ENCODE results near the gene EPS8L1. TPM values are rescaled to one million over a fixed set of nuclear protein-coding genes. Genes with fewer than 3 reads are reported as not detected.
"Not testable (repeated sequence)": the region's sequence is repeated elsewhere in the genome, so short reads cannot be mapped to it uniquely, and the experiment has no call there.

The EPS8L1 gene
- total RNA-seq, 2 donors from 2014 or later: 0.38 to 2.1 TPM

GRCh38 chr19:55091126-55091910, 15.6 kb downstream of the EPS8L1 start:
- intact Hi-C loops (cut with DNase I): no loop called here
- no peak for DNase-seq (ENCODE audit: low spot score)

GRCh38 chr19:55091955-55092354, 16.3 kb downstream of the EPS8L1 start:
- DNase-seq (ENCODE audit: low spot score): no peak
- intact Hi-C loops (cut with DNase I): no loop called here

GRCh38 chr19:55092423-55093318, 17.0 kb downstream of the EPS8L1 start:
- intact Hi-C loops (cut with DNase I): no loop called here
- DNase-seq (ENCODE audit: low spot score): no peak

DNA sequence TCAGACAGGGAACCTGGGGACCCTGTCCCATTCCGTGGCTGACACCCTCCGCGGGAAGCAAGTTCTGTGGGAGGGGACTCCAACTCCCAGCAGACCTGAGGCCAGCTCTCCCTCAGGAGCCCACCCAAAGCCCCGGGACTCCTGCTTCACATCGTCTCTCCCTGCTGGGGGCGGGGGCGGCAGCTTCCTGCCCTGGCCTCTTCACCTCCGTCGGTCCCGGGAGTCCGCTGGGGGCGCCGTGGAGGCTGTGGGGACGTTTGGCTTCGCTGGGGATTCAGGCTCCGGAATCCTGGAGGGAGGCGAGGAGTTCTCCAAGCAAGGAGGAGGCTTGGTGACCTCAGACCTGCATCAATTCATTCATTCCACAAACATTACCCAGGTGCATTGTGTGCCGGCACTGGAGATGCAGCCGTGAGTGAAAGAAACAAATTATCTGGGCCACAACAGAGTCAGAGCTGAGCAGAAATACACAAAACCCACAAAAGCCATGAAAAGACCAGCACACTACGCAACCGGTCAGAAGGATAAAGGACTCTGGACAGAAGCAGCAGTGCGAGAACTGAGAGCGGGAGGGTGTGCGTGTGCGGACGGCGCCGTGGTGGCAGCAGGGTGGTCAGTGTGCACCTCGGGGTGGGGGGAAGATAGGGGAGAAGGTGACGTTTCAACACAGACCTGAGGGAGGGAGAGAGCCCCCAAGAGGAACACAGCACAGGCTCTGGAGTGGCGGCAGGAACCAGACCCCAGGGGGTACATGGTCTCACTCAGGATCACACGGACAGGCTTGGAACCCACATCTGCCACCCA, 19.0 kb downstream of the EPS8L1 start:
- DNase-seq (ENCODE audit: low spot score): no peak
- intact Hi-C loops (cut with DNase I): no loop called here

DNA sequence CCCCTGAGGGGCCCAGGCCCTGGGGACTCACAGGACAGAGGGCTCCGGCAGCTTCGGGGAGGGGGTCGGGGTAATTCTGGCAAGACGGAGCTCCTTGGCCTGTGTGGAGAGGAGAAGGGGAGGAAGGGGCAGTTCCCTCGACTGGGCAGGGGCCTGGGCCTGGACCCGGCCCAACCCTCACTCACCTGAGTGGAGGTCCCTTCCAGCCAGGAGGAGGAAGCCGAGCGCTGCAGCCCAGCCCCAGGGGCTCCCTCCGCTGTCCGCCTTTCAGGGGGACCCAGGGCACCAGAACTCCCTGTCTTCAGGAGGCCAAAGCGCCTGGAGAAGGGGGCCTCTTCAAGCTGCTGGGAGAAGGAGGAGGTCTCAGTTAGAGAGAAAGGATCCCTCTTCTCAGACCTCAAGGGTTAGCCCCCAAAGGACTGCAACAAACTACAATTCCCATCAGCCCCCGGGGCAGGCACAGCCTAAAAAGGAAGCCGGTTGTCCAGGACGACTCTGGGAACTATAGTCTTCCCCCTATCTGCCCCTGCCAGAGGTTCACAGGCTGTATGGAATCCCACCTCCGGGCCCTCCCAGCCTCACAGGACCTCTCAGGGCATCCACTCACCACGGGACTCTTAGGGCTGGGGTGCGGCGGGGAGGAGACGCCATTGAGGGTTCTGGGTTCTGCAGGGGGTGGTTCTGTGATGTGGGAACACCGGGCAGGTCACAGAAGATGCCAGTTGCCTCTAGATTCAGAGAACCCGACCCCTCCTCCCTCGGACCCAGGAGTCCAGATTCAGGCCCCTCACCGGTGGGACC, 19.8 kb downstream of the EPS8L1 start:
- no peak for DNase-seq (ENCODE audit: low spot score)
- intact Hi-C loops (cut with DNase I): no loop called here

DNA sequence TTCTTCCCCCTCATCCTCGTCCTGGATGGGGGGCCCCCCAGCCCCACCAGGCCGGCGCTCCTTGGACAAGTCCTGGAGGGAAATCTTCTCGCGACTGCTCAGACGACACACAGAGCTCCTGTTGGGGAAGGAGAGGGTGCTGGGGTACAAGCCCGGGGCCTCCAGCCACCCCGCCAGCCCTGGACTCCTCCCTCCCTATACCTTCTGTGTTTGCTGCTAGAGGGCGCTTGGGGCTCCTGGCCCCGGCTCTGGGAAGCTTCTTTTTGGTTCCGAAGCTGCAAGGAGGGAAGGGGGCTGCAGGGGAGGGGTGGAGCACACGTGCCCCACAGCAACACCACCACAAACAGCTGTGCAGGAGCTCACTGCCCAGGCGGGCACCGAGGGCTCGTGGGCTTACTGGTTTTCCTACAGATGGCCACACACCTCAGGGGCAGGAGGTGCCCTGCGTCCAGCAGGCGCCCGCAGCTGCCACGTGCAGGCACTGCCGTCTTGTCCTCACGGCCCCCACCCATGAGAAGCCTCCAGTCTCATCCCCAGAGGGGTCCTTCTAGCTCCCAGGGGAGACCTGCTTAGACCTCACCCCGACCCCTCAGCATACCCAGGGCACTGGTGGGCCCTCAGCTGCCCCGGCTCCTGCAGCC, 20.5 kb downstream of the EPS8L1 start:
- DNase-seq (ENCODE audit: low spot score): no peak
- intact Hi-C loops (cut with DNase I): no loop called here

- intact Hi-C loops (cut with DNase I): no loop called here
- no peak for DNase-seq (ENCODE audit: low spot score)
These were observed 22.4 kb downstream of the EPS8L1 start for GRCh38 chr19:55097864-55098715.

DNA sequence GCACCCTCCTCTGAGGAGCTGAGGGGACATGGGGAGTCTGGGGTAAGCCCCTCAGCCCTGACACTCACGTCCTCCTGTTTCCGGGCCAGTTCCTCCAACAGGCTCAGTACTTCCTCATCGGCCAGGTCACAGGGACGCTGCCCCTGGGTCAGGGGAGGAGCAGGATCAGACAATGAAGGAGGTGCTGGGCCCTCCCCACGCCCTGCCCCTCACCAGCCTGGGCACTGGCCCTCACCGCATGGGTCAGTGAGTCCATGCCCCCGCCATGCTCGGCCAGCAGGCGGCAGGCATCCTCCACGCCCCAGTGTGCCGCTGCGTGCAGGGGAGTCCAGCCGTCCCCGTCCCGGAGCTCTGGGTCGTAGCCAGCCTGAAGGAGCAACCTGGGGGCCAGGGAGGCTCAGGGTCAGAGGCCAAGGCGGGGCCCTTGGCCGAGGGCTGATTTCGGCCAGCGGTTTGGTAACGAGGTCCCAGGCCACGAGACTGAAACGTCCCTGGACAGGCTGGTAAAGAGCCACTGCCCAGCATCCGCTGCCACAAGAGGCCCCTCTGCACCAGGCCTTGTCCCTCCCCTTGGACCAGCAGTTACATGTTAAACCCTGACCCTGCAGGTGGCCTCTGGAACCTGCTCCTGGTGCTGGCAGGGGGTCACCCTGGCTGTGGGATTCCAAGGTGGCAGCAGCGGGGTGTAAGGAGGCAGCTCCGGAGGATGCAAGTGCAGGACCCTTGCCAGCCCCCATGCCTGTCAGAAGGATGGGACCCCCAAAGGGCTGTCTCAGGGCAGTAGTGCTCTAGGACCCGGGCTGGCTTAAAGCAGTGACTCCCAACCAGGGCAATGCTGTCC, 23.3 kb downstream of the EPS8L1 start:
- intact Hi-C loops (cut with DNase I): no loop called here

GRCh38 chr19:55099557-55100506, 24.2 kb downstream of the EPS8L1 start:
- DNase-seq (ENCODE audit: low spot score): no peak

More for the DNA sequence above, 23.3 kb downstream of the EPS8L1 start:
- no peak for DNase-seq (ENCODE audit: low spot score)

GRCh38 chr19:55101261-55101660, 25.6 kb downstream of the EPS8L1 start:
- intact Hi-C loops (cut with DNase I): no loop called here
- DNase-seq (ENCODE audit: low spot score): no peak

More at GRCh38 chr19:55099557-55100506, 24.2 kb downstream of the EPS8L1 start:
- intact Hi-C loops (cut with DNase I): no loop called here

DNA sequence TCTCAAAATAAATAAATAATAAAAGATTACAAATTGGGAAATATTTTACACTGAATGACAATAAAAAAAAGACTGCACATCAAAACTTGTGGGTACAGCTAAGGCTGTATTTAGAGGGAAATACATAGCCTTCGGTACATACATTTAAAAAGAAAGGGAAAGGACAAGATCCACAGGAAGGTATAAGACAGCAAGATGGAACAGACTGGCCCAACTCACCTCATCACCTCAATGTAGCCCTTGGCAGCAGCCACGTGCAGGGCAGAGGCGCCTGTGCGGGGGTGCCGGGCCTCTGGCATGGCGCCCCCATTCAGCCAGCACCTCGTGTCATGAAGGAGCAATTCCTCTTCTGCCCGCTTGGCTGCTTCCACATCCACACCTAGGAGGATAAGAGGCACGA, 27.5 kb downstream of the EPS8L1 start:
- intact Hi-C loops (cut with DNase I): no loop called here

GRCh38 chr19:55105237-55105636, 29.6 kb downstream of the EPS8L1 start:
- intact Hi-C loops (cut with DNase I): no loop called here
- DNase-seq (ENCODE audit: low spot score): no peak

More for the DNA sequence above, 27.5 kb downstream of the EPS8L1 start:
- DNase-seq (ENCODE audit: low spot score): no peak

GRCh38 chr19:55106591-55106990, 30.9 kb downstream of the EPS8L1 start:
- DNase-seq (ENCODE audit: low spot score): no peak
- intact Hi-C loops (cut with DNase I): no loop called here

GRCh38 chr19:55107252-55107651, 31.6 kb downstream of the EPS8L1 start:
- intact Hi-C loops (cut with DNase I); DNase-seq (ENCODE audit: low spot score): not testable (repeated sequence)

GRCh38 chr19:55109527-55110291, 34.0 kb downstream of the EPS8L1 start:
- intact Hi-C loops (cut with DNase I): no loop called here
- no peak for DNase-seq (ENCODE audit: low spot score)
